ENCODE results near the gene CELSR2. TPM values are rescaled to one million over a fixed set of nuclear protein-coding genes. Genes with fewer than 3 reads are reported as not detected.

Gene CELSR2
- total RNA-seq, 2 experiments from 2014 or later = 6.9 to 12.5 TPM

DNA sequence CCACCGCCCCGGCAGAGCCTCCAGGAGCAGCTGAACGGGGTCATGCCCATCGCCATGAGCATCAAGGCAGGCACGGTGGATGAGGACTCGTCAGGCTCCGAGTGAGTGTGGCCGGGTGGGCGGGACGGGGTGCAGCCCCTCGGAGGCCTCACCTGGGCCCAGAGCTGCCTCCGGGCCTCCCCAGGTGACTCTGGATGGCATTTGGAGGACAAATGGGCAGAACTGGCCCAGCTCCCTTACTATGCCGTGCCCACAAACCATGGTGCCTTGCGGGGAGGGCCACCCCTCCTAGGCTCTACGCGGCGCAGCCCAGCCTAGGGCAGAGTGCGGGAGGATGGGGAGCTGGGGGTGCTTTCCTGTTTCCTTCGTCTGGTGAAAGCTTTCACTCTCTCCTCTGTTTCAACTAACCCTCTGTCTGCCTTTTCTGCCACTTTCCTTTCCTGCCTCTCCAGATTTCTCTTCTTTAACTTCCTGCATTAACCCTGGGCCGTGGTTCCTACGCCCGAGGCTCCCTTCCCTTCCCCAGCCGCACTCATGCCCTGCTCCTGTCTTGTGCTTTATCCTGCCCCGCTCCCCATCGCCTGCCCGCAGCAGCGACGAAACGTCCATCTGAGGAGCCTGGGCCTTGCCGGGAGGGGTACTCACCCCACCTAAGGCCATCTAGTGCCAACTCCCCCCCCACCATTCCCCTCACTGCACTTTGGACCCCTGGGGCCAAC, 24.4 kb downstream of the CELSR2 start:
- POLR2A ChIA-PET = interaction anchor here (0.6 kb wide), 1 partner anchor 221 kb away, joined by 4 read pairs; no protein-coding TSS in a partner anchor
- Histone ChIP-seq H3K4me2 (ENCODE audit: low read length) (no peak overlapping the region), H3K4me3 (ENCODE audit: low read depth, low read length, poor library complexity, severe bottlenecking) (no peak overlapping the region), H3K4me1 (ENCODE audit: insufficient read depth, low read length, poor library complexity, severe bottlenecking) (peaks cover 4% of the 10 kb centered on the region), H2AFZ (ENCODE audit: low read length) (no peak overlapping the region), H3K9me3 (ENCODE audit: low read length) (no peaks in the 10 kb centered on the region), H3K79me2 (ENCODE audit: insufficient read depth, low read depth, low read length) (no peaks in the 10 kb centered on the region), H3K27ac (ENCODE audit: low read depth, low read length, poor library complexity, severe bottlenecking) (no peak overlapping the region), H4K20me1 (ENCODE audit: insufficient read depth, low read length) (no peaks in the 10 kb centered on the region), H3K9me2 (ENCODE audit: insufficient read depth, low read length) (no peaks in the 10 kb centered on the region), H3K36me3 (ENCODE audit: insufficient read depth, low read length) (peaks cover 10% of the 10 kb centered on the region; the same call in 1 of the 2 replicates)
- no peak for TF ChIP-seq EZH2phosphoT487 (IDR thresholded peaks at IDR 0.05; ENCODE audit: borderline replicate concordance, low read depth, low read length)
- TF ChIP-seq, protein P1, sequence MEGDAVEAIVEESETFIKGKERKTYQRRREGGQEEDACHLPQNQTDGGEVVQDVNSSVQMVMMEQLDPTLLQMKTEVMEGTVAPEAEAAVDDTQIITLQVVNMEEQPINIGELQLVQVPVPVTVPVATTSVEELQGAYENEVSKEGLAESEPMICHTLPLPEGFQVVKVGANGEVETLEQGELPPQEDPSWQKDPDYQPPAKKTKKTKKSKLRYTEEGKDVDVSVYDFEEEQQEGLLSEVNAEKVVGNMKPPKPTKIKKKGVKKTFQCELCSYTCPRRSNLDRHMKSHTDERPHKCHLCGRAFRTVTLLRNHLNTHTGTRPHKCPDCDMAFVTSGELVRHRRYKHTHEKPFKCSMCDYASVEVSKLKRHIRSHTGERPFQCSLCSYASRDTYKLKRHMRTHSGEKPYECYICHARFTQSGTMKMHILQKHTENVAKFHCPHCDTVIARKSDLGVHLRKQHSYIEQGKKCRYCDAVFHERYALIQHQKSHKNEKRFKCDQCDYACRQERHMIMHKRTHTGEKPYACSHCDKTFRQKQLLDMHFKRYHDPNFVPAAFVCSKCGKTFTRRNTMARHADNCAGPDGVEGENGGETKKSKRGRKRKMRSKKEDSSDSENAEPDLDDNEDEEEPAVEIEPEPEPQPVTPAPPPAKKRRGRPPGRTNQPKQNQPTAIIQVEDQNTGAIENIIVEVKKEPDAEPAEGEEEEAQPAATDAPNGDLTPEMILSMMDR (conservative IDR thresholded peaks at IDR 0.05; ENCODE audit: low read length) = no peak
- CTCF ChIA-PET (ENCODE audit: unreplicated experiment) = no interaction called here
- intact Hi-C loops (cut with micrococcal nuclease; ENCODE audit: unreplicated experiment) = no loop called here
- BruUV-seq (replicated peaks) = no TSS peak
- no peak for DNase-seq (ENCODE audit: low spot score)

DNA sequence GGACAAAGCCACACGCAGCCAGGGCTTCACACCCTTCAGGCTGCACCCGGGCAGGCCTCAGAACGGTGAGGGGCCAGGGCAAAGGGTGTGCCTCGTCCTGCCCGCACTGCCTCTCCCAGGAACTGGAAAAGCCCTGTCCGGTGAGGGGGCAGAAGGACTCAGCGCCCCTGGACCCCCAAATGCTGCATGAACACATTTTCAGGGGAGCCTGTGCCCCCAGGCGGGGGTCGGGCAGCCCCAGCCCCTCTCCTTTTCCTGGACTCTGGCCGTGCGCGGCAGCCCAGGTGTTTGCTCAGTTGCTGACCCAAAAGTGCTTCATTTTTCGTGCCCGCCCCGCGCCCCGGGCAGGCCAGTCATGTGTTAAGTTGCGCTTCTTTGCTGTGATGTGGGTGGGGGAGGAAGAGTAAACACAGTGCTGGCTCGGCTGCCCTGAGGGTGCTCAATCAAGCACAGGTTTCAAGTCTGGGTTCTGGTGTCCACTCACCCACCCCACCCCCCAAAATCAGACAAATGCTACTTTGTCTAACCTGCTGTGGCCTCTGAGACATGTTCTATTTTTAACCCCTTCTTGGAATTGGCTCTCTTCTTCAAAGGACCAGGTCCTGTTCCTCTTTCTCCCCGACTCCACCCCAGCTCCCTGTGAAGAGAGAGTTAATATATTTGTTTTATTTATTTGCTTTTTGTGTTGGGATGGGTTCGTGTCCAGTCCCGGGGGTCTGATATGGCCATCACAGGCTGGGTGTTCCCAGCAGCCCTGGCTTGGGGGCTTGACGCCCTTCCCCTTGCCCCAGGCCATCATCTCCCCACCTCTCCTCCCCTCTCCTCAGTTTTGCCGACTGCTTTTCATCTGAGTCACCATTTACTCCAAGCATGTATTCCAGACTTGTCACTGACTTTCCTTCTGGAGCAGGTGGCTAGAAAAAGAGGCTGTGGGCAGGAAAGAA, 25.5 kb downstream of the CELSR2 start:
- no peaks in the 10 kb centered on the region for H4K20me1 ChIP-seq (ENCODE audit: insufficient read depth, low read length)
- H3K9me3 ChIP-seq (ENCODE audit: low read length) = no peaks in the 10 kb centered on the region
- no peak for TF ChIP-seq EZH2phosphoT487 (IDR thresholded peaks at IDR 0.05; ENCODE audit: borderline replicate concordance, low read depth, low read length)
- TF ChIP-seq, protein P1 (conservative IDR thresholded peaks at IDR 0.05; ENCODE audit: low read length) = no peak
- no peak overlapping the region for H3K4me2 ChIP-seq (ENCODE audit: low read length)
- CTCF ChIA-PET (ENCODE audit: unreplicated experiment) = no interaction called here
- no peak overlapping the region for H3K4me3 ChIP-seq (ENCODE audit: low read depth, low read length, poor library complexity, severe bottlenecking)
- H3K27ac ChIP-seq (ENCODE audit: low read depth, low read length, poor library complexity, severe bottlenecking) = no peak overlapping the region
- H3K9me2 ChIP-seq (ENCODE audit: insufficient read depth, low read length) = no peaks in the 10 kb centered on the region
- POLR2A ChIA-PET = no interaction called here
- H3K36me3 ChIP-seq (ENCODE audit: insufficient read depth, low read length) = peaks cover 17% of the 10 kb centered on the region
- no TSS peak for BruUV-seq (replicated peaks)
- DNase-seq (ENCODE audit: low spot score) = no peak
- H3K4me1 ChIP-seq (ENCODE audit: insufficient read depth, low read length, poor library complexity, severe bottlenecking) = peaks cover 4% of the 10 kb centered on the region
- no peaks in the 10 kb centered on the region for H3K79me2 ChIP-seq (ENCODE audit: insufficient read depth, low read depth, low read length)
- no peak overlapping the region for H2AFZ ChIP-seq (ENCODE audit: low read length)
- intact Hi-C loops (cut with micrococcal nuclease; ENCODE audit: unreplicated experiment) = no loop called here

Measured in OCI-LY7 (cell line).